ENCODE measurements around the gene VWA8. TPM values are rescaled to one million over a fixed set of nuclear protein-coding genes. Genes with fewer than 3 reads are reported as not detected.

VWA8 gene
- total and polyA plus RNA-seq, 2 of the 13 experiments (the other 11 are each of a cell fraction or from before 2014, with no cell fraction given) = 9.1 to 17.3 TPM

GRCh38 chr13:41891119-41891518 lies 69.8 kb downstream of the VWA8 start:
- no peak for FAIRE-seq
- H3K4me3 ChIP-seq (replicated peaks in 1 of 3; ENCODE audit: insufficient read depth in 1 of 3, low read depth in 2 of 3, low read length in 3 of 3) = no peak overlapping the region
- in situ Hi-C loops (cut with HindIII; ENCODE audit: extremely low pct_ligation_motif_present, low pct_unique_long_range_greater_than_20kb) (no loop called here), intact Hi-C loops (cut with micrococcal nuclease; ENCODE audit: unreplicated experiment) (no loop called here)
- DNase-seq (ENCODE audit: low spot score) = no peak
- no peaks in the 10 kb centered on the region for H3K4me1 ChIP-seq (ENCODE audit: insufficient read depth, low read length)
- 98% methylated on average over 4 of the region's 4 CpGs for WGBS (ENCODE audit: low lambda C conversion rate)
- H3K36me3 ChIP-seq (replicated peaks in 1 of 2; ENCODE audit: control insufficient read depth in 1 of 2, insufficient read depth in 2 of 2, low read length in 2 of 2) = peaks cover 2 to 7% of the 10 kb centered on the region in 2 experiments; a peak in 3 of 5 replicates
- ChIA-PET POLR2A (no interaction called here), CTCF (ENCODE audit: low intra/inter-chr PET ratio, low total read pairs) (no interaction called here)
- no peak for ATAC-seq
- no peaks in the 10 kb centered on the region for H3K79me2 ChIP-seq (ENCODE audit: insufficient read depth, low read length)
- no peak overlapping the region for H3K9ac ChIP-seq (ENCODE audit: insufficient read depth, low read depth, low read length)
- no peaks in the 10 kb centered on the region for H4K20me1 ChIP-seq (ENCODE audit: insufficient read depth, low read length)
- H3K27ac ChIP-seq (ENCODE audit: extremely low read length, insufficient read depth, low read length) = no peak overlapping the region
- no peaks in the 10 kb centered on the region for H3K27me3 ChIP-seq (ENCODE audit: control insufficient read depth in 1 of 2, insufficient read depth in 2 of 2, low read length in 2 of 2)
- no peaks in the 10 kb centered on the region for H3K9me3 ChIP-seq (ENCODE audit: low read length)
- H2AFZ ChIP-seq (ENCODE audit: low read length) = no peak overlapping the region
- no TSS peak for BruUV-seq (replicated peaks)
- no peak overlapping the region for H3K4me2 ChIP-seq (ENCODE audit: low read depth, low read length)
- no peak for TF ChIP-seq SKI (IDR thresholded peaks at IDR 0.05; ENCODE audit: partially characterized antibody)
- no peak for TF ChIP-seq ZSCAN30 (CRISPR knock-in tag; IDR thresholded peaks at IDR 0.05)
- no peak for TF ChIP-seq ZFP37 (CRISPR knock-in tag; IDR thresholded peaks at IDR 0.05; ENCODE audit: borderline replicate concordance)
- no peak for TF ChIP-seq XBP1 (CRISPR knock-in tag; IDR thresholded peaks at IDR 0.05)
- no peak for TF ChIP-seq ZNF407 (CRISPR knock-in tag; IDR thresholded peaks at IDR 0.05; ENCODE audit: not compliant biosample characterization)
- TF ChIP-seq PAX8 (CRISPR knock-in tag; IDR thresholded peaks at IDR 0.05; ENCODE audit: borderline replicate concordance) = no peak
- TF ChIP-seq, protein P1, sequence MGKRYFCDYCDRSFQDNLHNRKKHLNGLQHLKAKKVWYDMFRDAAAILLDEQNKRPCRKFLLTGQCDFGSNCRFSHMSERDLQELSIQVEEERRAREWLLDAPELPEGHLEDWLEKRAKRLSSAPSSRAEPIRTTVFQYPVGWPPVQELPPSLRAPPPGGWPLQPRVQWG (CRISPR knock-in tag; IDR thresholded peaks at IDR 0.05; ENCODE audit: borderline replicate concordance, low read depth) = no peak
- TF ChIP-seq, protein P2, sequence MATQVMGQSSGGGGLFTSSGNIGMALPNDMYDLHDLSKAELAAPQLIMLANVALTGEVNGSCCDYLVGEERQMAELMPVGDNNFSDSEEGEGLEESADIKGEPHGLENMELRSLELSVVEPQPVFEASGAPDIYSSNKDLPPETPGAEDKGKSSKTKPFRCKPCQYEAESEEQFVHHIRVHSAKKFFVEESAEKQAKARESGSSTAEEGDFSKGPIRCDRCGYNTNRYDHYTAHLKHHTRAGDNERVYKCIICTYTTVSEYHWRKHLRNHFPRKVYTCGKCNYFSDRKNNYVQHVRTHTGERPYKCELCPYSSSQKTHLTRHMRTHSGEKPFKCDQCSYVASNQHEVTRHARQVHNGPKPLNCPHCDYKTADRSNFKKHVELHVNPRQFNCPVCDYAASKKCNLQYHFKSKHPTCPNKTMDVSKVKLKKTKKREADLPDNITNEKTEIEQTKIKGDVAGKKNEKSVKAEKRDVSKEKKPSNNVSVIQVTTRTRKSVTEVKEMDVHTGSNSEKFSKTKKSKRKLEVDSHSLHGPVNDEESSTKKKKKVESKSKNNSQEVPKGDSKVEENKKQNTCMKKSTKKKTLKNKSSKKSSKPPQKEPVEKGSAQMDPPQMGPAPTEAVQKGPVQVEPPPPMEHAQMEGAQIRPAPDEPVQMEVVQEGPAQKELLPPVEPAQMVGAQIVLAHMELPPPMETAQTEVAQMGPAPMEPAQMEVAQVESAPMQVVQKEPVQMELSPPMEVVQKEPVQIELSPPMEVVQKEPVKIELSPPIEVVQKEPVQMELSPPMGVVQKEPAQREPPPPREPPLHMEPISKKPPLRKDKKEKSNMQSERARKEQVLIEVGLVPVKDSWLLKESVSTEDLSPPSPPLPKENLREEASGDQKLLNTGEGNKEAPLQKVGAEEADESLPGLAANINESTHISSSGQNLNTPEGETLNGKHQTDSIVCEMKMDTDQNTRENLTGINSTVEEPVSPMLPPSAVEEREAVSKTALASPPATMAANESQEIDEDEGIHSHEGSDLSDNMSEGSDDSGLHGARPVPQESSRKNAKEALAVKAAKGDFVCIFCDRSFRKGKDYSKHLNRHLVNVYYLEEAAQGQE (IDR thresholded peaks at IDR 0.05; ENCODE audit: borderline replicate concordance in 1 of 2, low read depth in 1 of 2, low read length in 2 of 2) = no peak
- TF ChIP-seq NR2F6 (IDR thresholded peaks at IDR 0.05) = no peak
- TF ChIP-seq NR2F6 (CRISPR knock-in tag; IDR thresholded peaks at IDR 0.05) = no peak
- TF ChIP-seq ZNF333 (CRISPR knock-in tag; IDR thresholded peaks at IDR 0.05; ENCODE audit: borderline replicate concordance) = no peak
- TF ChIP-seq KDM5B (CRISPR knock-in tag; IDR thresholded peaks at IDR 0.05; ENCODE audit: borderline replicate concordance) = no peak
- TF ChIP-seq, protein P3, sequence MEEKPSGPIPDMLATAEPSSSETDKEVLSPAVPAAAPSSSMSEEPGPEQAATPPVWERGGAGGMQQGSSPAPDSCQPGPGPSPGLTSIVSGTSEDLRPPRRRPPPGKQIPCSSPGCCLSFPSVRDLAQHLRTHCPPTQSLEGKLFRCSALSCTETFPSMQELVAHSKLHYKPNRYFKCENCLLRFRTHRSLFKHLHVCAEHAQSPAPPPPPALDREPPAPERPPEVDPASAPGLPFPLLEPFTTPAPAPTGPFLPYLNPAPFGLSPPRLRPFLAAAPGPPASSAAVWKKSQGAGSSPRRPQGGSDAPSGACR (CRISPR knock-in tag; IDR thresholded peaks at IDR 0.05) = no peak
